22Rv1 (cell line): ENCODE results near the gene KAZN.

Source experiments
- CTCF ChIP-seq: fragments of 450-650 bp; IDR thresholded peaks from 2 replicates; pipeline ENCODE4 v1.5.1; 2017; ENCODE audit warnings: mild to moderate bottlenecking
- ZFX ChIP-seq: fragments of 450-650 bp; IDR thresholded peaks from 2 replicates; pipeline ENCODE4 v1.6.1; 2017; ENCODE audit warnings: antibody characterized with exemption, borderline replicate concordance

- TF ChIP-seq CTCF (peak; percentile 51), ZFX (no peak)
These were observed 439.9 kb downstream of the KAZN start for GRCh38 chr1:15038232-15039016.
